ENCODE results near the gene TMUB2. TPM values are rescaled to one million over a fixed set of nuclear protein-coding genes. Genes with fewer than 3 reads are reported as not detected.

Gene TMUB2
- total and polyA plus RNA-seq, 4 donors = 32.1 to 40.2 (median 37.2) TPM

DNA sequence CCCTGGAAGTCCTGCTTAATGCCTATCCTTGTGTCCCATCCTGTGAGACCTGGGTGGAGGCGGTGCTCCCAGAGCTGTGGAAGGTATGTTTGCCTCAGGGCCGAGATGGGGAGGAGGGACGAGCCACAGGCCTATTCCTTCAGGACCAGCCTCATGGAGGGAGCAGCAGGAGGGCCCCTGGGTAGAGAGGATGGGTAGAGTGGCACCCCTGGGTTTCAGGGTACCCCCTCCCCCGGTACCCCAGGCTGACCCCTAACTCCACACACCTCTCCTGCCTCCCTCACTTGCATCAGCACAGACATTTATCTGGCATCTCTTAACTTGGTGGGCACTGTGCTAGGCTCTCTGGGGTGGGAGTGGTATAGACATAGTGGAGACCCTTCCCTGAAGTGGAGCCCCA is 9.1 kb upstream of the TMUB2 start:
- Histone ChIP-seq H3K27me3 (ENCODE audit: control insufficient read depth in 3 of 3, insufficient read depth in 3 of 3, low read length in 2 of 3) (no peaks in the 10 kb centered on the region), H3K36me3 (ENCODE audit: control insufficient read depth in 4 of 4, insufficient read depth in 4 of 4, low read length in 4 of 4) (peaks cover 3 to 27% (median 9%) of the 10 kb centered on the region in 4 donors), H3K9me3 (ENCODE audit: control insufficient read depth in 4 of 4, insufficient read depth in 3 of 4, low read length in 3 of 4) (no peaks in the 10 kb centered on the region), H3K4me3 (no peak overlapping the region), H3K27ac (ENCODE audit: low read depth in 1 of 2, low read length in 1 of 2) (no peak overlapping the region), H3K9ac (ENCODE audit: insufficient read depth in 1 of 2, low read length in 2 of 2) (no peak overlapping the region), H3K4me1 (ENCODE audit: control insufficient read depth in 5 of 5, insufficient read depth in 5 of 5, low read length in 5 of 5) (peaks cover 0 to 1% (median 0%) of the 10 kb centered on the region in 5 donors)
- TF ChIP-seq, protein P1, sequence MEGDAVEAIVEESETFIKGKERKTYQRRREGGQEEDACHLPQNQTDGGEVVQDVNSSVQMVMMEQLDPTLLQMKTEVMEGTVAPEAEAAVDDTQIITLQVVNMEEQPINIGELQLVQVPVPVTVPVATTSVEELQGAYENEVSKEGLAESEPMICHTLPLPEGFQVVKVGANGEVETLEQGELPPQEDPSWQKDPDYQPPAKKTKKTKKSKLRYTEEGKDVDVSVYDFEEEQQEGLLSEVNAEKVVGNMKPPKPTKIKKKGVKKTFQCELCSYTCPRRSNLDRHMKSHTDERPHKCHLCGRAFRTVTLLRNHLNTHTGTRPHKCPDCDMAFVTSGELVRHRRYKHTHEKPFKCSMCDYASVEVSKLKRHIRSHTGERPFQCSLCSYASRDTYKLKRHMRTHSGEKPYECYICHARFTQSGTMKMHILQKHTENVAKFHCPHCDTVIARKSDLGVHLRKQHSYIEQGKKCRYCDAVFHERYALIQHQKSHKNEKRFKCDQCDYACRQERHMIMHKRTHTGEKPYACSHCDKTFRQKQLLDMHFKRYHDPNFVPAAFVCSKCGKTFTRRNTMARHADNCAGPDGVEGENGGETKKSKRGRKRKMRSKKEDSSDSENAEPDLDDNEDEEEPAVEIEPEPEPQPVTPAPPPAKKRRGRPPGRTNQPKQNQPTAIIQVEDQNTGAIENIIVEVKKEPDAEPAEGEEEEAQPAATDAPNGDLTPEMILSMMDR (IDR thresholded peaks at IDR 0.05; ENCODE audit: control extremely low read depth, extremely low read depth) = no peak
- DNase-seq = no peak
- ATAC-seq (ENCODE audit: insufficient read depth, low FRiP score) = no peak
- WGBS, 2 donors = 95 to 100% methylated on average over 4 of the region's 4 CpGs

DNA sequence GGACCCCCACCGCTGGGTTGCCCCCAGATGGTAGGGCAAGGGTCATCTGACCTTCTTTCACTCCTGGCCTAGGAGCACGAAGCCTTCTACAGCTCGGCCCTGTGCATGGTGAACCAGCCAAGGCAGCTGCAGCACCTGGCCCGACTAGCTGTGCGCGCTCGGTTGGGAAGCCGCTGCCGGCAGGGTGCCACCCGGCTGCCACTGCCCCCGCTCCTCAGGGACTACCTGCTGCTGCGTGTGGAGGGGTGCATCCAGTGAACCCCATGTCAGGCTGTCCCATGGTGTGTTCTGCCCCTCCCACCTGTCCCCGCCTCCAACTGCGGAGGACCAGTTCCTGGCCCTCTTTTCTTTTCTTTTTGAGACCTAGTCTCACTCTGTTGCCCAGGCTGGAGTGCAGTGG is 8.6 kb upstream of the TMUB2 start:
- Histone ChIP-seq H3K4me3 (no peak overlapping the region), H3K27me3 (ENCODE audit: control insufficient read depth in 3 of 3, insufficient read depth in 3 of 3, low read length in 2 of 3) (no peaks in the 10 kb centered on the region), H3K36me3 (ENCODE audit: control insufficient read depth in 4 of 4, insufficient read depth in 4 of 4, low read length in 4 of 4) (peaks cover 3 to 27% (median 10%) of the 10 kb centered on the region in 4 donors), H3K4me1 (ENCODE audit: control insufficient read depth in 5 of 5, insufficient read depth in 5 of 5, low read length in 5 of 5) (peaks cover 0 to 1% (median 0%) of the 10 kb centered on the region in 5 donors), H3K27ac (ENCODE audit: low read depth in 1 of 2, low read length in 1 of 2) (no peak overlapping the region), H3K9ac (ENCODE audit: insufficient read depth in 1 of 2, low read length in 2 of 2) (no peak overlapping the region), H3K9me3 (ENCODE audit: control insufficient read depth in 4 of 4, insufficient read depth in 3 of 4, low read length in 3 of 4) (no peaks in the 10 kb centered on the region)
- DNase-seq (no peak), ATAC-seq (ENCODE audit: insufficient read depth, low FRiP score) (no peak)
- TF ChIP-seq, protein P1 (IDR thresholded peaks at IDR 0.05; ENCODE audit: control extremely low read depth, extremely low read depth) = no peak
- WGBS, 2 donors = 94 to 96% methylated on average over 14 of the region's 14 CpGs

DNA sequence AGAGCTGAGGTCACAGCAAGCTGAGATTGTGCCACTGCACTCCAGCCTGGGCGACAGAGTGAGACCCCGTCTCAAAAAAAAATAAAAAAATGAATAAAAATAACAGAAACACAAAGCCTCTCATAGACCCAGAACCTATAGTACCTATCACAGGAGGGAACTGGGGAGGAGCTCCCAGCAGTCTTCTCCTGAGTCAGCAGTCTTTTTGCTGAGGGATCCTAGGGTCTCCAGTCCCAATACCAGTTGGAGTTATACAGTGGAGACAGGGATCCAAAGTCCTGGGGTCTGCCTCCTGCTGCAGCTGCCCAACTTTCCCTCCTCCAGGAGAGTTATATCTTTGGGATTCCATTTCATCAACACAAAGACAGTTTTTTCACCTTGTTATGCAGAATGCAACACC is 3.7 kb upstream of the TMUB2 start:
- no peak for DNase-seq
- Histone ChIP-seq H3K4me1 (ENCODE audit: control insufficient read depth in 5 of 5, insufficient read depth in 5 of 5, low read length in 5 of 5) (peaks cover 0 to 15% (median 5%) of the 10 kb centered on the region in 5 donors), H3K9ac (ENCODE audit: insufficient read depth in 1 of 2, low read length in 2 of 2) (no peak overlapping the region), H3K36me3 (ENCODE audit: control insufficient read depth in 4 of 4, insufficient read depth in 4 of 4, low read length in 4 of 4) (peaks cover 2 to 17% (median 8%) of the 10 kb centered on the region in 4 donors), H3K27ac (ENCODE audit: low read depth in 1 of 2, low read length in 1 of 2) (no peak overlapping the region), H3K4me3 (no peak overlapping the region), H3K27me3 (ENCODE audit: control insufficient read depth in 3 of 3, insufficient read depth in 3 of 3, low read length in 2 of 3) (no peaks in the 10 kb centered on the region), H3K9me3 (ENCODE audit: control insufficient read depth in 4 of 4, insufficient read depth in 3 of 4, low read length in 3 of 4) (no peaks in the 10 kb centered on the region)
- TF ChIP-seq, protein P1 (IDR thresholded peaks at IDR 0.05; ENCODE audit: control extremely low read depth, extremely low read depth) = no peak
- 91 to 95% methylated on average over 2 of the region's 2 CpGs for WGBS, 2 donors
- ATAC-seq (ENCODE audit: insufficient read depth, low FRiP score) = no peak

DNA sequence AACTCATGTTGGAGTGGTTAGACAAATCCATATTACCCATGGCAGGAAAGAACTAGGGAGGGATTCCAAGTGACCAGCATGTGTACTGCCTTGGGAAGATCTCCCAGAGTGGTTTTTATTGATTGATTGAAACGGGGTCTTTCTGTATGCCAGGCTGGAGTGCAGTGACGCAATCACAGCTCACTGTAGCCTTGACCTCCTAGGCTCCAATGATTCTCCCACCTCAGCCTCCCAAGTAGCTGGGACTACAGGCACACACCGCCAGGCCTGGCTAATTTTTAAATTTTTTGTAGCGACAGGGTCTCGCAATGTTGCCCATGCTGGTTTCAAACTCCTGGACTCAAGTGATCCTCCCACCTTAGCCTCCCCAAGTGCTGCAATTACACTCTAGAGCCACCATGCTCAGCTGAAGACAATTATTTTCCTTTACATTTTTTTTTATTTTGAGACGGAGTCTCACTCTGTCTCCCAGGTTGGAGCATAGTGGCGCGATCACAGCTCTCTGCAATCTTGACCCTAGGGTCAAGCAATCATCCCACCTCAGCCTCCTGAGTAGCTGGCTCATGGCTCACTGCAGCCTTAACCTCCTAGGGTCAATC is 2.5 kb upstream of the TMUB2 start:
- TF ChIP-seq, protein P1 (IDR thresholded peaks at IDR 0.05; ENCODE audit: control extremely low read depth, extremely low read depth) = no peak
- Histone ChIP-seq H3K9me3 (ENCODE audit: control insufficient read depth in 4 of 4, insufficient read depth in 3 of 4, low read length in 3 of 4) (no peaks in the 10 kb centered on the region), H3K4me3 (no peak overlapping the region), H3K27ac (ENCODE audit: low read depth in 1 of 2, low read length in 1 of 2) (no peak overlapping the region), H3K4me1 (ENCODE audit: control insufficient read depth in 5 of 5, insufficient read depth in 5 of 5, low read length in 5 of 5) (peaks cover 0 to 21% (median 5%) of the 10 kb centered on the region in 5 donors), H3K9ac (ENCODE audit: insufficient read depth in 1 of 2, low read length in 2 of 2) (no peak overlapping the region), H3K27me3 (ENCODE audit: control insufficient read depth in 3 of 3, insufficient read depth in 3 of 3, low read length in 2 of 3) (no peaks in the 10 kb centered on the region), H3K36me3 (ENCODE audit: control insufficient read depth in 4 of 4, insufficient read depth in 4 of 4, low read length in 4 of 4) (peaks cover 5 to 12% (median 8%) of the 10 kb centered on the region in 4 donors)
- DNase-seq (no peak), ATAC-seq (ENCODE audit: insufficient read depth, low FRiP score) (no peak)
- 88 to 89% methylated on average over 8 of the region's 8 CpGs for WGBS, 2 donors

Measured in lung (tissue), 12 donors.